ENCODE data around the gene PBOV1.

- TF ChIP-seq CTCF (IDR thresholded peaks at IDR 0.05) (no peak), RNF2 (IDR thresholded peaks at IDR 0.05; ENCODE audit: borderline replicate concordance, low read depth) (no peak), RFX5 (IDR thresholded peaks at IDR 0.05) (no peak), EP300 (IDR thresholded peaks at IDR 0.05) (no peak), POLR2A (IDR thresholded peaks at IDR 0.05; ENCODE audit: low read length) (no peak), MYC (IDR thresholded peaks at IDR 0.05; ENCODE audit: borderline replicate concordance, low read length) (no peak), GATA3 (IDR thresholded peaks at IDR 0.05; ENCODE audit: borderline replicate concordance) (no peak), HOXB5 (CRISPR knock-in tag; IDR thresholded peaks at IDR 0.05) (no peak), MAFK (IDR thresholded peaks at IDR 0.05; ENCODE audit: partially characterized antibody) (no peak), BCL3 (IDR thresholded peaks at IDR 0.05) (no peak), RAD21 (conservative IDR thresholded peaks at IDR 0.05 in 1 of 2, IDR thresholded peaks at IDR 0.05 in 1 of 2) (no peak), JUN (IDR thresholded peaks at IDR 0.05) (no peak), MAX (IDR thresholded peaks at IDR 0.05) (no peak)
These were observed 30.6 kb upstream of the PBOV1 start for GRCh38 chr6:138248878-138249277.

Measured in A549 (cell line).